Stimulated activated CD4-positive, alpha-beta T cell treated with anti-CD3 and anti-CD28 coated beads, Interleukin-1b, Interleukin-23, amount 100 ng/mL, for 48 hours (primary cell): ENCODE results near the gene ACP4.
"Not testable (repeated sequence)": the region's sequence is repeated elsewhere in the genome, so short reads cannot be mapped to it uniquely, and the experiment has no call there.

Experiments
- DNase-seq: peaks from one replicate; pipeline ENCODE4 v3.0.0-alpha.2; 2020

Gene ACP4

DNA sequence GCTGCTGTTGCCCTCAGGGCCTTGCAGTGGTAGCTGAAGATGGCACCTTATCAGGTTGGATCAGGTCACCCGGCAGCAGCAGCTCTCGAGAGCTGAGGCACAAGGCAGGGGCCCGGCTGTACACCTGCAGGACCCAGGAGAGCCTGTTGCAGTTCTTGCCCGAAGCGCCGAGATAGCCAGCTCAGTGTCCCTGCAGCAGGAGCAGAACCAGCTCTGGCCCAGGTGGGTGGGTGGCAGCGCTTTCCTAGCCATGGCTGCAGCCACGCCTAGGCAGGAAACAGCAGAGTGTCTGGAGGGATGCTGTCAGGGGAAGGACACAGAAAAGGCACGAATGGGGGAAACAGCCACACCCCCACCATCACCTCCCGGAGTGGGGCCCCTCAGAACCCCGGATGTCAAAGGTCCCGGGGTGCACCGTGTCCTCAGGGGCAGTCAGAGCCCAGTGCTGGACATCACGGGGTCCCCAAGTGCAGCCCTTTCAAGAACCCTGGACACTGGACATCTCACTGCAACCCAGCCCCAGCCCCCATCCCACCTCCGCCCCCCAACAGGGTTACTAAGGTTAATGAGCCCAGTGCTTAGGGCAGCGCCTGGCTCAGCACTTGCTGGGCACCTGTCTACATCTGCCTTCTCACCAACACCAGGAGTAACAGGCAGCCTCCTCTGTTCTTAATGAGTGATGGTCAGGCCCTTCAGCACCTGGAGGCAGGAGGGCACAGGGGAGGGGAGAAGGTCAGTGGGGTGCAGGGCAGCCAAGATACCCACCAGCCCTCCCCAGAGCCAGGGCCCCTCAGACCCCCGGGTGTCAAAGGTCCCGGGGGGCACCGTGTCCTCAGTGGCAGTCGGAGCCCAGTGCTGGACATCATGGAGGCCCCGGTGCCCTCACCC is 8.7 kb downstream of the ACP4 start:
- DNase-seq = no peak

DNA sequence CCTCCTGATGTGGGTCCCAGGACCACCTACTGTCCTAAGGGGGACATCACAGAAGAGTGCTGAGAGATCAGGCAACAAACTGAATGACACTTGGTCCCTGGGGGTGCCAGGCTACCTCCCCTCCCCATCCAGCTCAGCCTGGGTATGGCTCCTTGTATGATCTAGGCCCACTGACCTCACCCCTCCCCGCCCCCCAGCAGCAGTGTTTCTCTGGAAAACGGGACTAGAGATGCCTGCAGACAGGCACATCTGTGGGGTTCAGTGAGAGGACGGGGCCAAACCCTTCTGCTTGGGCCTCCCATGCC is 9.3 kb downstream of the ACP4 start:
- no peak for DNase-seq

DNA sequence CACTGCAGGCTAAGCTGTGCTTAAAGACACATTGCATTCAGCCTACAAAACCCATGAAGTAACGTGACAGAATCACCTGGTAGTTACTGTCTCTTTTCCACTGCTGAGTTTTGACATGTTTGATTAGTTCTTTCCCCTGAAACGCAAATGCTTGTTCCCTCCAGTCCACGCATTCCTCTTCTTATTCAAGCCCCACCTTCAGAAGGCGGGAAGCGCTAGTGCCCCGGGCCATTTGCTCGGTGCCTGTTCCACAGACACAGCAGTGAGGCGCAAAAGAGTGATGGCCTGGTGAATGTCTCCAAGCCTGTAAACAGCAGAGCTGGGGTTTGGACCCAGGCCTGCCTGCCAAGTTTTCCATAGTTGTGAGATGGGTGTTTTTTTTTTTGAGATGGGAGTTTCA is 10.9 kb downstream of the ACP4 start:
- DNase-seq = no peak

DNA sequence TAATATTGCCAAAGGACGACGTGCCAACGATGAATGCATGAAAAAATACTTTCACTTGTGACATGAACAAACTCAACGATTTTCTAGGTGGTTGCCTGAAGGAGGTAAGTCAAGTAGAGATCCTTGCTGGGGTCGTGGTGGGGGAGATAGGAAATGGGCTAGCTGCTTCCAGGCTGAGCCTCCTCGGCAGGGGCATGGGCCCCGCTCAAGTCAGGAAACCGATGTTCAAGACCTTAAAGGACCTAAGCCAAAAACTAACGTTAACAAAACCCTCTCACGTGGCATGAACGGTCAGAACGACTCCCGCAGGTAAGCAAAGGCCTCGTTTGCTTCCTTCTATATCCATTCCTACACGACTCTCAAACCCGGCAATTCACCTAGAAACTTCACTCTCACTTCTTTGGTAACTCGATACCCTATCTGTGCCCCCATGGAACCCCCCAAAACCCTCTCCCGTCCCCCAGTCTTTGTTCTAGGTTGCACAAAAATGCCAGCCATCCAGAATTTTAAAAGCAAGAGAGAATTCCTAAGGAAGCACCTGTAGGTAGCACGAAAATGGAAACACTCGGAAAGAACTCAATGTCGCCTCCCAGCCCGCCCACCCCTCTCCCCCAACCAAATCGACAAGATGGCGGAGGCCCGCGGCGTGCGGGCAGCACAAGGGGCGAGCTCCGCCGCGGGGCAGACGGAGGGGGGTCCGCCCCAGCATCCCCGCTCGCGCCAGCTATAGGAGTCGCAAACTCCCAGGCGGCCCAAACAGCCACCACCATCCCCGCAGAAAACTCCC is 13.6 kb downstream of the ACP4 start:
- peak; percentile 47 for DNase-seq

DNA sequence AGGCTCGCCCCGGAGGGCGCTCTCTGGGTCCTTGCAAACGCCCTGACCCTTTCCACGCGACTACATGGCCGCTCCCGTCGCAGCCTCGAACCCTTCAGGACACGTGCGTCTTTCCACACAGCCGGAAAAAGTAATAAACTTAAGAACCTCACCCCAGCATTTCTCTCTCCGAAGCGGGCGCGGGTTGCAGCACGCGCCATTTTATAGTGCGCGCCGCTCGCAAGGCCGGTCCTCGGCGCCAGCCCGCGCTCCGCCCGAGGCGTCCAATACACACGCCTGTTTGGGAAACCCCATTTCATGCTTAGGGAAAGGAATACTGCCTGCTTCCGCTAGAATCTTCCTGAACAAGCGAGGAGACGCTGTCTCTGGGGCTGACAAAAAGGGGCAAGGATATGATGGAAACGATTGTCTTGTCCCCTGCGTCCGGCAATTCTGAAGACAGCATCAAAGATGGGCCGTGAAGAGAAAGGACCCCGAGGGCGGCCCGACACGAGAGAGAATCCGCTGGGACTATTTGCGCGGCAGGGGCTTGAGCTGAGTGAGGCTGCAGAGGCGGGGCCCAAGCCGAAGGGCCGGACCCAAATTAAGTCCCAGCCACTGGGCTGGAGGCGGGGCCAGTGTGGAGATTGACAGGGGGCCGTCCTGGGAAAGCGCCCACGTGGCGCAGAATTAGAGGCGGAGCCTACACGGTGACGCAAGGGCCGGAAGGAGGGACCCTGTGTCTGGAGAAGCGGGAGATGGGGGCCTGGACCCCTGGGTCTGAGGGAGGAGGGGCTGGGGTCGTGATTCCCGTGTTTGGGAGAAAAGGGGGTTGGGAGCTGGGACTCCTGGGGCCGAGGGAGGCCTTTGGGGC is 14.4 kb downstream of the ACP4 start:
- DNase-seq = peak; percentile 99

DNA sequence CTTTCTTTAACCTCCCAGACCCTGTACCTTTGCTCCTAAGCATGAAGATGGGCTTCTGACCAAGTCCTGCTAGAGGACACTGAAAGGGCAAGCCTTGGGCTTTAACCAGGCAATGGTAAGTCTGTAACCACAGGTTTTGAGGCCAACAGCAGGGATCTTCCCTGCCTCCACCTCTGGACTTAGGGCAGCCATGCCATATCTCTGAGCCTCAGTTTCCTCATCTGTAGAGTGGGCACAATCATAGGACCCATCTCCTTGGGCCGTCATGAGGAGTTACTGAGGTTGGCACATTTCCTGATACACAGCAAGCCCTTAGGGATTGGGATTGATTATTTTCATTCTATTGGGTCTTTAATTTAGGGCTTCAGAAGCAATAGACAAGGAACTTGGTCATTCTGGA is 18.6 kb downstream of the ACP4 start:
- DNase-seq = no peak

DNA sequence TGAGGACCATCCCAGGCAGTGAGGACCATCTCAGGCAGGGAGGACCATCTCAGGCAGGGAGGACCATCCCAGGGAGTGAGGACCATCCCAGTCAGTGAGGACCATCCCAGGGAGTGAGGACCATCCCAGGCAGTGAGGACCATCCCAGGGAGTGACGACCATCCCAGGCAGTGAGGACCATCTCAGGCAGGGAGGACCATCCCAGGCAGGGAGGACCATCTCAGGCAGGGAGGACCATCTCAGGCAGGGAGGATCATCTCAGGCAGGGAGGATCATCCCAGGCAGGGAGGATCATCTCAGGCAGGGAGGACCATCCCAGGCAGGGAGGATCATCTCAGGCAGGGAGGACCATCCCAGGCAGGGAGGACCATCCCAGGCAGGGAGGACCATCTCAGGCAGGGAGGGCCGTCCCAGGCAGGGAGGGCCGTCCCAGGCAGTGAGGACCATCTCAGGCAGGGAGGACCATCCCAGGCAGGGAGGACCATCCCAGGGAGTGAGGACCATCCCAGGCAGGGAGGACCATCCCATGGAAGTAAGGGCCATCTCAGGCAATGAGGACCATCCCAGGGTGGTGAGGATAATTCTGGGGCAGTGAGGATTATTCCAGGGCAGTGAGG is 21.5 kb downstream of the ACP4 start:
- DNase-seq = not testable (repeated sequence)

DNA sequence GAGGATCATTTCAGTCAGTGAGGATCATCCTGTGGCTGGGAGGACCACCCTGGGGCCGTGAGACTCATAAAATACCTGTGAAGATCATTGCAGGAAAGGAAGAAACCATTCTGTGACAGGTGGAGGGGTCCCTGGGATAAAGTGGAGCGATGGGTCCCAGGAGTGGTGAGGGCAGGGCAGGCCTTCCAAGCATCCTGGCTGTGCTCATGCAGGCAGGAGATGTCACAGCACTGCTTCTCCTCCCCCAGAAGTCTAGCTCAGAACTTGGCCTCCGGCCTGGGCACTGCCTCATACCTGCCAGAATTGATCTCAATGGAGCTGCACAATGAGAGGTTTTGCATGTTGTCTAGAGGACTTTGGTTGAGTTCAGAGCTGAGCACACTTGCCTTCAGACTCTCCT is 22.3 kb downstream of the ACP4 start:
- no peak for DNase-seq

DNA sequence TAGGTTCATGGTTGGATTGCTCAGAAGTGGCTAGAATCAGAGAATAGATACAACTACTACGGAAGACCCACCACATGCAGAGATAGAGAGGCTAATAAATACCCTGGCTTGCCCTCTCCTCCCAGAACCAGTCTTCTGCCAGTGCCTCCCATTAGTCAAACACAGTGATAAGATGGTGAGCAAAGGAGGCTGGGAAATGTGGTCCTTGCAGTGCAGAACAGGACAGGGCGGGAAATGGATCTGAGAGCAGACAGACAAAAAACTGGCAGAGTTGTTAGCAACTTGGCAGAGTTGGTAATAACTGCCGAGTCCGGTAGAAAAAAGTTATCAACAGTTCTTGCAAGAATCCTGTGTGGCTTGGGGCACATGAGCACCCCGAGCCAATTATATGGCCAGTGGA is 24.7 kb downstream of the ACP4 start:
- DNase-seq = no peak

DNA sequence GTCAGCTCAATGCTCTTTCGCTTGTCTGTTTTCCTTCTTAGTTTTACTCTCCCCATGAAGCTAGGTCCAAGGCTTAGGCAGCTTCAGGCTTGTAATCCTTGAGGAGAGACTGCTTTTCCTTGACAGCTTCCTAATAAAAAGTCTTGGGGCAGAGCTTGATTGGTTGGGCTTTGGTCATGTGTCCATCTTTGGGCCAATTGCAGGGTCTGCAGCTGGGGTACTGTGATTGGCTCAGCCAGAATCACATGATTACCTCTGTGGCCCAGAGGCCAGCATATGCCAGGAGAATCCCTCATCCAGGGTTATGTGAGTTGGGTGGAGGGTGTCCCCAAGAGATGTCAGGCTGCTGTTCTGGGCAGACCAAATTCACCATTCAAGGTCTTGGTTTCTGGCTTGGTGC is 25.2 kb downstream of the ACP4 start:
- DNase-seq = no peak

DNA sequence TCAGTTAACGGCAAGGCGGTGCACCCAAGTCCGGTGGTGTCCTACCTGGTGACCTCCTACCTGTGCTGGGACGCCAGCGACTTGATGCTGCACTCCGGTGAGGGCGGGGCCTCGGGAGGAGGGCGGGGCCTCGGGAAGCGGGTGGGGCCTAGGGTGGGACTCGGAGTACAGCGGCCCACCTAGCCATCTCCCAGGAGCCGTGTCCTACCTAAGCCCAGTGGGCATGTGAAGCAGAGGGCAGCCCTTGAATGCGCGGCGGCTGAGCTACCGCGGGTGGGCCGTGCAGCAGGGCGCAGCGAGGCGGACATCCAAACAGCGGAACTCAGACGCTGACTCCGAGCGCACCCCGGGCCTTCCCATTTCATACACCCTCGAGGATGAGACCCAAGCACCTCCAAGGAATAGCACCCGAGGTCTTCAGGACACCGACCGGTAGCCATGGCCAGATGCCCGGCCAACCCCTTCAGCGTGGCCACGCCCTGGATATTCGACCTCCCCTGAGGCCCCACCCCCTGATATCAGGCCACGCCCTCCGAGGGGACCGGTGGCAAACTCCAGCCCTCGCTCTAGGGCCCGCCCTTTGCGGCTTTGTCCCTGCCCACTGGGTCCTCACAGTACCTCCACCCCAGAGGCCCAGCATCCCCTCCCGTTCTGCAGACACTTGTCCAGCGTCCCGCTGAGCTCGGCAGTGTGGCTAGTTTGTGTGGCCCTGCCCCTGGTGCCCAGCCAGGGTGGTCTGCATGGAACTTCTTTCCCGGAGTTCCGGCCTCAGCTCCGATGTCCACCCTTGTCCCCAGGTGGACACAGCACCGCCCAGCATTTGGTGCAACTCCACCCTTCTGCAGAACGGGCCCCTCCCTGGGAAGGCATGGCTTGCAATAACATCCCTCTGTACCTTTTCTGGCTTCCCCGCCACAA is 28.0 kb downstream of the ACP4 start:
- peak; percentile 58 for DNase-seq

DNA sequence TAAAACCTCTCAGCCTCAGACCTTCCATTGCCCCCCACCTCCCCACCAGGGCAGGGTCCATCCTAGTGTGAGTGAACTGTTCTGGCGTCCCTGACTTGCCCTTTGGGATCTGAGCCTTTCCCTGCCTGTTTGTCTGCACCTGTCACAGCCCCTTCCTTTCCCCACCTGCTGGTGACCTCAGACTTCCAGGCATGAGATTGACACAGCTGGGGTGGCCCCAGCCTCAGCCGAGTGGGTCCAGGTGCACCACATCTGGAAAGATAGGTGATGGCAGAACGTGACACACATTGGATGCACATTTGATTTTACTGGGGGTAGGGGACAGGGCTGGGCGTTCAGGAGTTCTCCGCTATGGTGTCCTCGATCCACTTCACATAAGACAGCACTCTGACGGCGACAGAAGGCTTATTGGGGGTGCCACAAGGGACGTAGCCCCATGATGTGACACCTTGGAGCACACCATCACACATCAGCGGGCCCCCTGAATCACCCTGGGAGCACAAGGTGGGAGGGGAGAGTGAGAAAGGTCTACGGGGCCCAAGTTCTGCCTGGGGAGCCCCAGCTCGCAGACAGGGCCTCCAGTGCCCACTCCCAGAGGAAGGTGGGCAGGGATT is 28.8 kb downstream of the ACP4 start:
- DNase-seq = no peak

DNA sequence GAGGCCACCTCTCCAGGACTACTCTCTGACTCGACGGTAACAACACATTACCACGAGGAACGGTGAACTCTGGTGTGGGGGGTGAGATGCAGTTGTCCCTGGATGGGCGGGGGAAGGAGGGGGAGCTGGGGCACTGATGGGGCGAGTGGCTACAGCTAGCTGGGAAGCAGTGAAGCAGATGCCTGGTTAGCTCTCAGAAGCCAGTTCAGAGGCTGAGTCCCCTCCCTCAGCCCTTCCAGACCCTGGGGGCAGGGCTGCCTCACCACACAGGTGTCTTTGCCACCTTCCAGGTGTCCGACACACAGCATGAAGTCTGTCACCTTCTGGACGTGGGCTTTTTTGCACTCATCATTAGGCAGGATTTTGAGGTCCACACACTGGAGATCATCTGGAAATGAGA is 29.4 kb downstream of the ACP4 start:
- no peak for DNase-seq

DNA sequence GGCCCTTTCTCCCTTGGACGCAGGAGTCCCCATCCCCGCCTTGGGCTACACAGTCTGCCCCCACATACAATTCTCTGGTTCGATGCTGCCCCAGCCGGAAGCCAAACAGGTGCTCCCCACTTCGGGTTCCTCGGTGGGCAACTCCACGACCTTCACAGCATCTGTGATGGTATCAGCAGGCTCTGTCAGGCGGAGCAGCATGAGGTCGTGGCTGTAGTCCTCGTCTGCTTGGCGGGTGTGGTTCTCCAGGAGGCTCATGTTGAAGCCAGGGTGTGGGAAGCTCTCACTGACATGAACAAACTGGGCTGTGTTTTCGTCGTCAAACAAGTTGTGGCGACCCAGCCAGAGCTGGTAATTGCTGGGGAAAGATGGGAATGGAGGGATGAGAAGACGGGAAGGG is 29.9 kb downstream of the ACP4 start:
- DNase-seq = no peak

DNA sequence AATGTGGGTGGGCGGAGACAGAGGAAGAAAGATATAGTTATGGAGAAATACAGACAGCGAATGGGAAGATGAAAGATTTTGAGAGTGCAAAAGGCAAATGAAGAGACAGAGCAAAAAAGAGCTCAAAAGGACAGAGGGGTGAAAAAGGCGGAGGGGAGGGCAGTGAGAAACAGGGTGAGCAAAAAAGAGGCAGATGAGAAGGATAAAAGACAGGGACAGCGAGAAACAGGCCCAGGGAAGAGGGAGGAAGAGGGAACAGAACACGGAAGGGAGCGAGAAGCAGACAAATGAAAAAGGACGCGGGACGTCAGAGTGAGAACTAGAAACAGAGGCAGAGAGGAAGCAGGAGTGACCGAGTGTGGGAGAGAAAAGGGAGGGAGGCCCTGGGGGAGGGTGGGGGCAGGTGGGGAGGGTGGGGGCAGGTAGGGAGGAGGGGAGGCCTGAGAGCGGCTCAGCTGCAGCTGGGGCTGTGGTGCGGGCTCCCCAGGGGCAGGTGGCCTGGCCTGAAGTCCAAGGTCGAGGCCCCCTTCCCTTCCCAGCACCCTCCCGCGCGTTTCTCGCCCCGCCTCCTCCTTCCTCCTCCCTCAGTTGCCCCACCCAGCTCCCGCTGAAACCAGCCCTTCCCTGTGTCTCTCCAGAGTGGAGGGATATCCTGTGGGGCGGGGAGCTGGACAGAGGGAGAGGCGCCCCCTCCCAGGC is 30.5 kb downstream of the ACP4 start:
- DNase-seq = no peak

DNA sequence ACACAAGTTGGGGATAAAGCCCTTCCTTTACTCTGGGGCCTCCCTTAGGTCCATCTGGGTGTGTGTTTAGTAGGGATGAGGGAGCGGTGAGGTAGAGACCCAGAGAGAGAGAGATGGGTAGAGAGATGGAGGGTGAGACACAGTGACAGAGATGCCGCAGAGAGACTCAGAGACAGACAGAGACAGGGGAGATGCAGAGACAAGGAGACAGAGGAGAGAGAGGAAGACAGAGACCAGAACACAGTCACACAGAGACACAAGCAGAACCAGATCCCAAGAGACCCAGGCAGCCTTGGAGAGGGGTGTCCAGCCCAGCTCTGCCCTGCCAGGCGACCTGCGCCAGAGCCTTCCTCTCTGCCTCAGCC is 31.0 kb downstream of the ACP4 start:
- DNase-seq = no peak

DNA sequence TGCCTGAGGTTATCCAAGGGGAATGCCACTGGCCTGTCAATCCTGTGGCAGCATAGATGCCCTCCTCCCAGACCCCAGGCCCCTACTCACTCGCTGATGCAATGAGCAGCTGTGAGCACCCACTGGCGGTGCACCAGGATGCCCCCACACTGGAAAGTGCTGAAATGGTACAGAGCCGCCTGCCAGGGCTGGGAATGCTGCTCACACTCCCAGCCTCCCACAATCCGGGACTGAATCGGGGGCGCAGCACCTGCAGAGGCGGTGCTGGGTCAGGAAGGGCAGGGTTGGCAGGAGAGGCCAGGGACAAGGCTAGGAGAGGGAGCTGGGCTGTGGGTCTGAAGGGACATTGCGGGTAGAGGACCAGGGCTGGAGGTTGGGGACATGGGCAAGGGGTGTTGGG is 31.4 kb downstream of the ACP4 start:
- no peak for DNase-seq

DNA sequence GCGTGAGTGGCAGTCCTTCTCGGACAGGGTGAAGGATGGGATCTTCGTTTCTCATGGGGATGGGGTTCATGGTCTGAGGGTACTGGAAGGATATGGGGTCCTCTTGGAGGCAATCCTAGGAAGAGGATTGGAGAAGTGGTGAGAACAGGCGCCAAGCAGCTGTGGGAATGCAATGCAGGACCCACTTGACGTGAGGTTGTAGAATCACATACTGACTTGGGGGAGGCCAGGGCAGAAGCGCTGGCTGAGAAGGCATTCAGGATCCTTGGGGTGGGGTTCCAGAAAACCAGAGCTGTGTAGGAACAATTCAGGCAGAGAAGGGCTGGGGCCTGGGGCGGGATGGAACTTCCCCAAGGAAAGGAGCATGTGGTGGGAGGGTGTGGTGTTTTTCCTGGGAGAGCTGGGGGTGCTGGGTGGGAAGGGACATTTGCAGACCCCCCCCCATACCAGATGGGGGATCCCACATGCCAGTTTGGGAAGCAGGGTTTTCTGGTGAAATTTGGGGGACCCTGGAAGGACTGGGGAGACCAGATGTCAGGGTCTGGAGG is 32.5 kb downstream of the ACP4 start:
- DNase-seq = no peak

DNA sequence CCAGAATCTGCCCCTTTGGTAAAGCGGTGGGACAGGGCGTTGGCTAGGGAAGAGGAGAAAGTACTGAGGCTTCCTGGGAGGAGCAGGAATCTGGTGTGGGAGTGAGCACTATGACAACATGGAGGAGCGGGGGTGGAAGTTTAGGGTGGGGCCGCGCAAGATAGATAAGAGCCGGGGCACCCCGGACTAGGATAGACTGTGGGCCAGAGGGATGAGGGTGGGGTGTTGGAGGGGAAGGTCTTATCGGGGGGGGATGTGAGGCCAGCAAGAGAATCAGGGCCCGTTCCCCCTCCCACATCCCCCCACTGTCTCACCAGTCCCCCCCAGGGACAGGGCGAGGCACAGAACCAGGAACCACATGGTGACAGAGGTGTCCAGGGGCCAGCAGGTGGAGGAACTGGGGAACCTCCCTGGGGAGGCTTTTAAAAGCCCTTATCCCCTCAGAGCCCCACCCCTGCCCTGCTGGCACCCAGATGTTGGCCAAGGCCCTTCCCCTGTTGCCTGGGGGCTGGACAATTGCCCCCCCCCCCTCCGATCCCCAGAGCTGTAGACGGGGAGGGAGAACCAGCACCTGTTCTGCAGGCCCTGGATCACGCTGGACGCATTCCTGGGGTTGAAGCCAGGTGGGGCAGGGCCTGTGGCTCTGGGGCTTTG is 33.3 kb downstream of the ACP4 start, which contains the start of gene KLK1:
Gene KLK1 (minus strand): TSS at position 399 of the 654 bp plus-strand sequence. CDS start 39 bp downstream, at position 360.
- no peak for DNase-seq
